ENCODE measurements around the gene OLR1.

GRCh38 chr12:10115311-10115710, 56.6 kb downstream of the OLR1 start:
- TF ChIP-seq CTCF (IDR thresholded peaks at IDR 0.05) (no peak), POLR2A (IDR thresholded peaks at IDR 0.05) (no peak)
